Suprapubic skin (tissue), 4 donors: ENCODE data around the gene PRDM4. TPM values are rescaled to one million over a fixed set of nuclear protein-coding genes. Genes with fewer than 3 reads are reported as not detected.

Experiments
- DNase-seq, 2 donors: peaks; one replicate each; pipeline ENCODE4 v3.0.0-alpha.2; 2019; ENCODE audit warnings: low spot score in 2 of 2
- H3K27ac ChIP-seq: fragments of 200-600 bp; sonication (generic); one replicate; pipeline ENCODE4 v1.5.1; 2019
- H3K27me3 ChIP-seq: fragments of 200-600 bp; sonication (generic); one replicate; pipeline ENCODE4 v1.5.1; 2019
- H3K36me3 ChIP-seq: fragments of 200-600 bp; sonication (generic); one replicate; pipeline ENCODE4 v1.5.1; 2019
- H3K4me1 ChIP-seq: fragments of 200-600 bp; sonication (generic); one replicate; pipeline ENCODE4 v1.5.1; 2019
- H3K4me3 ChIP-seq: fragments of 200-600 bp; sonication (generic); one replicate; pipeline ENCODE4 v1.5.1; 2019; ENCODE audit warnings: mild to moderate bottlenecking
- H3K9me3 ChIP-seq: fragments of 200-600 bp; sonication (generic); one replicate; pipeline ENCODE4 v1.5.1; 2019
- EP300 ChIP-seq: sonication (generic); formaldehyde crosslinking; IDR thresholded peaks from one replicate; pipeline ENCODE4 v1.6.1; 2017; ENCODE audit warnings: antibody characterized with exemption
- POLR2A ChIP-seq, 2 donors: fragments of 450-650 bp; IDR thresholded peaks; one replicate each; pipeline ENCODE4 v1.6.1; 2017; ENCODE audit warnings: antibody characterized with exemption in 2 of 2, mild to moderate bottlenecking in 2 of 2, moderate library complexity in 2 of 2
- POLR2AphosphoS5 ChIP-seq, 3 donors: sonication (generic); formaldehyde crosslinking; IDR thresholded peaks; one replicate each; pipeline ENCODE4 v1.6.1; 2017; ENCODE audit warnings: antibody characterized with exemption in 3 of 3
- WGBS: methylation state at CpG from one replicate; pipeline ENCODE4 v1.1.5; 2018; 5-methylcytosine and 5-hydroxymethylcytosine counted together
- total RNA-seq, 4 donors: library from RNA; depleted of rRNA; stranded (reverse); fragments of >200 nt; gene quantifications; one replicate each; pipeline ENCODE4 v1.1.0, GENCODE V29; 2016
- TF ChIP-seq, protein P1 (sequence below), 2 donors: fragments of 200-600 bp in 1 of 2; fragments of 450-650 bp in 1 of 2; sonication (generic) in 1 of 2; IDR thresholded peaks; one replicate each; pipeline ENCODE4 v1.5.1; 2016 to 2019; ENCODE audit warnings: antibody characterized with exemption in 2 of 2, mild to moderate bottlenecking in 1 of 2, moderate library complexity in 1 of 2

Gene PRDM4
- total RNA-seq, 4 donors from 2014 or later: 21.4 to 43.5 (median 26.9) TPM

DNA sequence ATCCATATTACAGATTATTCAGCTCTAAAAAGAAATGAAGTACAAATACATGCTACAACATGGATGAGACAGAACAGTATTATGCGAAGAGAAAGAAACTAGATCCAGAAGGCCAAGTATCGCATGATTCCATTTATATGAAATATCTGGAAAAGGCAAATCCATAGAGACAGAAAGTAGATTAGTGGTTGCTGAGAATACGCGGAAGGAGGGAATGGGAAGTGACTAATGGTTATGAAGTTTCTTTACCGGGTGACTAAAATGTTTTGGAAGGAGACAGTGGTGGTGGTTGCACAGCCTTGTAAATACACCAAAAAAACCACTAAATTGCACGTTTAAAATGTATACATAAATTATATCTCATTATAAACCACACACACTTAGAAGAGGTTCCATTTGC lies 12.5 kb downstream of the PRDM4 start:
- no peak overlapping the region for H3K27ac ChIP-seq
- no peaks in the 10 kb centered on the region for H3K9me3 ChIP-seq
- TF ChIP-seq, protein P1, sequence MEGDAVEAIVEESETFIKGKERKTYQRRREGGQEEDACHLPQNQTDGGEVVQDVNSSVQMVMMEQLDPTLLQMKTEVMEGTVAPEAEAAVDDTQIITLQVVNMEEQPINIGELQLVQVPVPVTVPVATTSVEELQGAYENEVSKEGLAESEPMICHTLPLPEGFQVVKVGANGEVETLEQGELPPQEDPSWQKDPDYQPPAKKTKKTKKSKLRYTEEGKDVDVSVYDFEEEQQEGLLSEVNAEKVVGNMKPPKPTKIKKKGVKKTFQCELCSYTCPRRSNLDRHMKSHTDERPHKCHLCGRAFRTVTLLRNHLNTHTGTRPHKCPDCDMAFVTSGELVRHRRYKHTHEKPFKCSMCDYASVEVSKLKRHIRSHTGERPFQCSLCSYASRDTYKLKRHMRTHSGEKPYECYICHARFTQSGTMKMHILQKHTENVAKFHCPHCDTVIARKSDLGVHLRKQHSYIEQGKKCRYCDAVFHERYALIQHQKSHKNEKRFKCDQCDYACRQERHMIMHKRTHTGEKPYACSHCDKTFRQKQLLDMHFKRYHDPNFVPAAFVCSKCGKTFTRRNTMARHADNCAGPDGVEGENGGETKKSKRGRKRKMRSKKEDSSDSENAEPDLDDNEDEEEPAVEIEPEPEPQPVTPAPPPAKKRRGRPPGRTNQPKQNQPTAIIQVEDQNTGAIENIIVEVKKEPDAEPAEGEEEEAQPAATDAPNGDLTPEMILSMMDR (IDR thresholded peaks at IDR 0.05): no peak
- TF ChIP-seq POLR2AphosphoS5 (IDR thresholded peaks at IDR 0.05) (no peak), POLR2A (IDR thresholded peaks at IDR 0.05) (no peak), EP300 (no peak)
- peaks cover 69% of the 10 kb centered on the region for H3K36me3 ChIP-seq
- DNase-seq: no peak
- no peak overlapping the region for H3K4me3 ChIP-seq
- H3K27me3 ChIP-seq: no peaks in the 10 kb centered on the region
- WGBS: 66% methylated on average over 6 of the region's 6 CpGs
- no peaks in the 10 kb centered on the region for H3K4me1 ChIP-seq

DNA sequence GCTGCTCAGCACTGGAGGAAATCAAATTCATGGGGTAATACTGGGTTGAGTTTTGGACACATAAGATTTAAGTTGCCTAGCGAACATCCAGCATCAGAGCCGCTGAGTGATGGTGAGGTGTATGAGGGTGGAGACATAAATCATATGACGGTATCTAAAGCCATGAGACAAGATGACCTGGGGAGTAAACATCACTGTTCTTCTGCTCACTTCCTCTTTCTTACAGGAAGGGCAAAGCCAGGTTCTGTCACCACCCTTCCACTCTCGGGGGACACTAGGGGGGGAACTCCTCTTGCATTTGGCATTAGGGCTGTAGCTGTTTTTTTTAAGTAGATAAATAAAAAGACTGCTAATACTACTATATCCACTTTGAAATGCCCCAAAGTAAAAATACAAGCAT lies 24.0 kb downstream of the PRDM4 start:
- Histone ChIP-seq H3K4me1 (no peaks in the 10 kb centered on the region), H3K4me3 (no peak overlapping the region), H3K36me3 (peaks cover 97% of the 10 kb centered on the region), H3K9me3 (no peaks in the 10 kb centered on the region), H3K27me3 (no peaks in the 10 kb centered on the region), H3K27ac (no peak overlapping the region)
- DNase-seq: no peak
- no peak for TF ChIP-seq EP300
- TF ChIP-seq POLR2A (IDR thresholded peaks at IDR 0.05): no peak
- TF ChIP-seq, protein P1 (IDR thresholded peaks at IDR 0.05): no peak
- WGBS: 92% methylated on average over 4 of the region's 4 CpGs

DNA sequence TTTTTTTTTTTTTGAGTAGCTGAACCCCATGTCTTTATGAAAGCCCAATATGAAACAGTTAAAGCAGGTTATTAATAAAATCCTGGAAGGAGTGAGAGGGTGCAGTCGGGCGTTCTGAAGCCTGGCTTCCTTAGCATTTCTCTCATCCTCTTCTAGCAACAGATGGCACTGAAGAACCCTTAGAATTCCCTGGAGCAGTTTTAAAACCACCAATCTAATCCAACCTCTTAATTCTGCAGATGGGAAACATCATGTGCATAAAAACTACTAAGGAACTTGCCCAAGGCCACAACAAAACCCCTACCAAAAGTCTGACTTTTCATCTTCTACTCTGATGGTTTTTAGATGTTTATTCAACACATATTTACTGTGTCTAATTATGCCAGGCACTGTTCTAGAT lies 25.2 kb downstream of the PRDM4 start:
- WGBS: 62% methylated on average over 2 of the region's 2 CpGs
- DNase-seq: no peak
- no peak overlapping the region for H3K27ac ChIP-seq
- no peaks in the 10 kb centered on the region for H3K9me3 ChIP-seq
- no peaks in the 10 kb centered on the region for H3K27me3 ChIP-seq
- TF ChIP-seq POLR2A (IDR thresholded peaks at IDR 0.05) (no peak), POLR2AphosphoS5 (IDR thresholded peaks at IDR 0.05) (no peak), EP300 (no peak)
- TF ChIP-seq, protein P1 (IDR thresholded peaks at IDR 0.05): no peak
- no peaks in the 10 kb centered on the region for H3K4me1 ChIP-seq
- H3K4me3 ChIP-seq: no peak overlapping the region
- peaks cover 85% of the 10 kb centered on the region for H3K36me3 ChIP-seq

DNA sequence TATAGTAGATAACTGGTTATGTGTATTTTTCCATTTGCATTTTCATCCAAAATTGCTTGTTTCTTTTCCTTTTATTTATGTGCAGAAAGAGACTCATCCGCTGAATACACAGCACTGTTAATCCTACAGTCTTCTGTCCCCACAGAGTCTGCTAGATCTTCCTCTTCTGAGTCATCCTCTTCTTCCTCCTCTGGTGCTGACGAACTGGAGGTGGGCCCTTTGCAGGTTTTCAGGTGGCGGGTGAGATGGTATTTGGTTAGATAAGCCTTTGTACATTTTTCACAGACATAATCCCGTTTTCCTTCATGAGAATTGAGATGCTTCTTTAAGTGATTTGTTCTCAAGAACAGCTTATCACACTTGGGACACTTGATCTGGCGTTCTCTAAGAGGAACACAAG lies 26.8 kb downstream of the PRDM4 start:
- peaks cover 69% of the 10 kb centered on the region for H3K36me3 ChIP-seq
- H3K9me3 ChIP-seq: no peaks in the 10 kb centered on the region
- no peak overlapping the region for H3K4me3 ChIP-seq
- DNase-seq: no peak
- H3K27me3 ChIP-seq: no peaks in the 10 kb centered on the region
- TF ChIP-seq, protein P1 (IDR thresholded peaks at IDR 0.05): no peak
- TF ChIP-seq EP300 (no peak), POLR2A (IDR thresholded peaks at IDR 0.05) (no peak), POLR2AphosphoS5 (IDR thresholded peaks at IDR 0.05) (no peak)
- 91% methylated on average over 5 of the region's 5 CpGs for WGBS
- H3K27ac ChIP-seq: no peak overlapping the region
- H3K4me1 ChIP-seq: no peaks in the 10 kb centered on the region

DNA sequence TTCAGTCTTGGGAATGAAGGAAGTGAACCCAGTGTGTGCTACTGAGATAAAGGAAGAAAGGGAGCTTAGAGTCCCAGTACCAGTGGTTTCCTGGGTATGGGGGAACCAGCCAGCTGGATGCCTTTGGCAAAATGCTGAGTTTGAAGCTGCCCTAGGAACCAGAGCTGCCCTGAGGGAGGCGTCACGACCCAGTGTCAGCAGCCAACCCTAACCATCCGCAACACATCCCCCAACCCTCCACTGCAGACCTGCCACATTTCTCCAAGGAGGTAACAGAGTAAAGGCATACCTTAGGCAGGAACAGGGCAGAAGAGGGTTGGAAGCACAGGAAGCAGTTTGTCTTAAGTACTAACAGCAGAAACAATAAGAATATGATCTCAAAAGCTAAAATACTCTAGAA lies 28.6 kb downstream of the PRDM4 start:
- DNase-seq: no peak
- Histone ChIP-seq H3K4me1 (no peaks in the 10 kb centered on the region), H3K9me3 (no peaks in the 10 kb centered on the region), H3K27ac (no peak overlapping the region), H3K4me3 (no peak overlapping the region), H3K36me3 (peaks cover 51% of the 10 kb centered on the region), H3K27me3 (no peaks in the 10 kb centered on the region)
- TF ChIP-seq, protein P1 (IDR thresholded peaks at IDR 0.05): no peak
- TF ChIP-seq POLR2A (IDR thresholded peaks at IDR 0.05): no peak
- TF ChIP-seq POLR2AphosphoS5 (IDR thresholded peaks at IDR 0.05): no peak
- TF ChIP-seq EP300: no peak
- WGBS: 83% methylated on average over 3 of the region's 3 CpGs
